H1 (cell line): ENCODE data around the gene SYNDIG1. TPM values are rescaled to one million over a fixed set of nuclear protein-coding genes. Genes with fewer than 3 reads are reported as not detected.

Experiments
- CTCF ChIA-PET: fragments of 300-600 bp; sonication (Branson Sonifier 250); formaldehyde crosslinking; loops from one replicate; lab custom pipeline; 2021; ENCODE audit not compliant: partially characterized antibody; lab: Charles Lee
- POLR2A ChIA-PET: fragments of 300-600 bp; sonication (Branson Sonifier 250); formaldehyde crosslinking; loops from one replicate; lab custom pipeline; 2021; ENCODE audit warnings: inconsistent platforms; ENCODE audit not compliant: partially characterized antibody; lab: Charles Lee
- DNase-seq, 2 experiments: peaks; one replicate each; pipeline versions ENCODE4 v3.0.0 to v3.0.0-alpha.2; 2010 to 2022; ENCODE audit warnings: low spot score in 2 of 2, low read depth in 1 of 2, mixed read lengths in 1 of 2
- FAIRE-seq: peaks from 2 replicates; lab custom pipeline; 2011; peaks lifted over from hg19 to GRCh38; lab: Jason Lieb, UNC
- H2AFZ ChIP-seq: 2 replicates; pipeline ENCODE4 v1.8.1; 2012; ENCODE audit warnings: low read length, inconsistent platforms
- H2AK5ac ChIP-seq: 2 replicates; pipeline ENCODE4 v1.6.1; 2013; ENCODE audit warnings: low read depth, low read length
- H2BK120ac ChIP-seq: replicated peaks from 2 replicates; pipeline ENCODE3; 2013; ENCODE audit warnings: low read depth, low read length, inconsistent platforms
- H2BK12ac ChIP-seq: 2 replicates; pipeline ENCODE4 v1.6.1; 2013; ENCODE audit warnings: low read depth, low read length
- H2BK15ac ChIP-seq: 2 replicates; pipeline ENCODE4 v1.6.1; 2013; ENCODE audit warnings: low read length
- H2BK20ac ChIP-seq: 2 replicates; pipeline ENCODE4 v1.6.1; 2013; ENCODE audit warnings: low read length
- H2BK5ac ChIP-seq: 2 replicates; pipeline ENCODE4 v1.6.1; 2013; ENCODE audit warnings: low read depth, low read length
- H3K14ac ChIP-seq: 2 replicates; pipeline ENCODE4 v1.6.1; 2013; ENCODE audit warnings: inconsistent platforms; ENCODE audit not compliant: insufficient read length
- H3K18ac ChIP-seq: 2 replicates; pipeline ENCODE4 v1.6.1; 2013; ENCODE audit warnings: low read length; ENCODE audit errors: extremely low read depth
- H3K23ac ChIP-seq: 2 replicates; pipeline ENCODE4 v1.6.1; 2013; ENCODE audit warnings: inconsistent platforms; ENCODE audit not compliant: insufficient read length
- H3K23me2 ChIP-seq: 2 replicates; pipeline ENCODE4 v1.6.1; 2013; ENCODE audit warnings: low read depth, low read length
- H3K27ac ChIP-seq: 2 replicates; pipeline ENCODE4 v1.6.1; 2011; ENCODE audit warnings: low read depth, low read length, inconsistent platforms
- H3K27me3 ChIP-seq, 4 experiments: replicated peaks in 1 of 4; 1 replicate in 1 of 4; 2 replicates in 3 of 4; pipeline versions ENCODE4 v1.6.1 to v1.8.1; 2011 to 2013; ENCODE audit warnings: low read length in 3 of 4, mild to moderate bottlenecking in 3 of 4, inconsistent platforms in 2 of 4, mixed read lengths in 2 of 4, moderate library complexity in 1 of 4; ENCODE audit not compliant: control insufficient read depth in 3 of 4, insufficient read depth in 3 of 4; ENCODE audit errors: extremely low read depth in 1 of 4
- H3K36me3 ChIP-seq, 4 experiments: 2 replicates each; pipeline versions ENCODE4 v1.6.1 to v1.8.1; 2011 to 2013; ENCODE audit warnings: mild to moderate bottlenecking in 4 of 4, low read length in 3 of 4, moderate library complexity in 2 of 4, control low read depth in 1 of 4, inconsistent platforms in 1 of 4; ENCODE audit not compliant: insufficient read depth in 4 of 4, control insufficient read depth in 2 of 4
- H3K4ac ChIP-seq: replicated peaks from 2 replicates; pipeline ENCODE3; 2013; ENCODE audit warnings: low read length, low read depth, mixed read lengths, inconsistent platforms; ENCODE audit not compliant: insufficient read length
- H3K4me1 ChIP-seq, 4 experiments: replicated peaks in 1 of 4; 1 replicate in 1 of 4; 2 replicates in 3 of 4; pipeline versions ENCODE4 v1.6.1 to v1.8.1; 2011 to 2013; ENCODE audit warnings: low read length in 3 of 4, inconsistent platforms in 2 of 4, mixed read lengths in 1 of 4; ENCODE audit not compliant: insufficient read depth in 4 of 4, control insufficient read depth in 3 of 4
- H3K4me2 ChIP-seq, 2 experiments: 2 replicates each; pipeline versions ENCODE4 v1.6.1 to v1.8.1; 2011 to 2013; ENCODE audit warnings: low read depth in 2 of 2, low read length in 2 of 2, control low read depth in 1 of 2, inconsistent platforms in 1 of 2, mild to moderate bottlenecking in 1 of 2; ENCODE audit not compliant: insufficient read depth in 1 of 2
- H3K4me3 ChIP-seq, 4 experiments: fragments of 200-600, 300-600 bp in 1 of 4; sonication (generic), shearing (Covaris generic), sonication (Bioruptor Twin) in 1 of 4; 2 replicates each; pipeline versions ENCODE4 v1.5.1 to v1.8.1; 2011 to 2016; ENCODE audit warnings: low read length in 4 of 4, low read depth in 3 of 4, control low read depth in 2 of 4, inconsistent platforms in 2 of 4, mild to moderate bottlenecking in 2 of 4, mixed read lengths in 1 of 4, moderate library complexity in 1 of 4; ENCODE audit not compliant: insufficient read depth in 2 of 4; ENCODE audit errors: extremely low read depth in 1 of 4
- H3K56ac ChIP-seq: replicated peaks from 2 replicates; pipeline ENCODE3; 2013; ENCODE audit warnings: low read depth, mild to moderate bottlenecking, mixed read lengths, low read length, inconsistent platforms; ENCODE audit not compliant: insufficient read length
- H3K79me1 ChIP-seq: 2 replicates; pipeline ENCODE4 v1.6.1; 2013; ENCODE audit warnings: low read depth, low read length, control low read depth
- H3K79me2 ChIP-seq, 2 experiments: 2 replicates each; pipeline versions ENCODE4 v1.6.1 to v1.8.1; 2012 to 2013; ENCODE audit warnings: low read length in 2 of 2, mild to moderate bottlenecking in 2 of 2, inconsistent platforms in 1 of 2; ENCODE audit not compliant: insufficient read depth in 2 of 2, control insufficient read depth in 1 of 2
- H3K9ac ChIP-seq, 4 experiments: replicated peaks in 1 of 4; 1 replicate in 1 of 4; 2 replicates in 3 of 4; pipeline versions ENCODE4 v1.6.1 to v1.8.1; 2011 to 2013; ENCODE audit warnings: low read depth in 3 of 4, low read length in 3 of 4, control low read depth in 2 of 4, mild to moderate bottlenecking in 2 of 4, moderate library complexity in 2 of 4, inconsistent platforms in 1 of 4; ENCODE audit errors: extremely low read depth in 1 of 4
- H3K9me3 ChIP-seq, 2 experiments: 2 replicates each; pipeline versions ENCODE4 v1.6.1 to v1.8.1; 2012 to 2013; ENCODE audit warnings: mild to moderate bottlenecking in 2 of 2, moderate library complexity in 2 of 2, control low read depth in 1 of 2, inconsistent platforms in 1 of 2, low read depth in 1 of 2, low read length in 1 of 2, mixed read lengths in 1 of 2; ENCODE audit not compliant: insufficient read depth in 2 of 2
- H4K20me1 ChIP-seq, 2 experiments: replicated peaks in 1 of 2; 2 replicates each; pipeline versions ENCODE3 to v1.8.1; 2011 to 2013; ENCODE audit warnings: inconsistent platforms in 2 of 2, low read length in 2 of 2, mild to moderate bottlenecking in 1 of 2; ENCODE audit not compliant: insufficient read depth in 2 of 2, control insufficient read depth in 1 of 2
- H4K5ac ChIP-seq: 2 replicates; pipeline ENCODE4 v1.6.1; 2013; ENCODE audit warnings: low read length, low read depth, mixed read lengths, inconsistent platforms; ENCODE audit not compliant: insufficient read length
- H4K8ac ChIP-seq: 2 replicates; pipeline ENCODE4 v1.8.0; 2013; ENCODE audit warnings: mild to moderate bottlenecking, moderate library complexity, low read length, inconsistent platforms; ENCODE audit not compliant: insufficient read depth; ENCODE audit errors: extremely low read depth
- H4K91ac ChIP-seq: replicated peaks from 2 replicates; pipeline ENCODE3; 2013; ENCODE audit warnings: low read length, mixed read lengths, inconsistent platforms; ENCODE audit not compliant: insufficient read length
- BCL11A ChIP-seq, 2 experiments: IDR thresholded peaks; one replicate each; pipeline ENCODE4 v1.6.1; 2011; ENCODE audit warnings: low read depth in 2 of 2, low read length in 2 of 2, mild to moderate bottlenecking in 2 of 2
- CREB1 ChIP-seq: IDR thresholded peaks from 2 replicates; pipeline ENCODE4 v1.6.1; 2012; ENCODE audit warnings: inconsistent platforms
- CTBP2 ChIP-seq: IDR thresholded peaks from 2 replicates; pipeline ENCODE4 v1.7.0; 2011; ENCODE audit warnings: borderline replicate concordance, mild to moderate bottlenecking, moderate library complexity, mixed read lengths, low read length; ENCODE audit not compliant: insufficient read depth, insufficient read length
- EGR1 ChIP-seq: IDR thresholded peaks from 2 replicates; pipeline ENCODE4 v1.6.1; 2011; ENCODE audit warnings: low read depth, low read length, borderline replicate concordance
- HDAC2 ChIP-seq, 2 experiments: fragments of 300-600 bp in 1 of 2; sonication (generic) in 1 of 2; IDR thresholded peaks; 2 replicates each; pipeline ENCODE4 v1.6.1; 2011 to 2012; ENCODE audit warnings: low read depth in 2 of 2, low read length in 2 of 2, mild to moderate bottlenecking in 2 of 2, moderate library complexity in 2 of 2, borderline replicate concordance in 1 of 2, inconsistent platforms in 1 of 2
- JUND ChIP-seq: IDR thresholded peaks from 2 replicates; pipeline ENCODE4 v1.6.1; 2011; ENCODE audit warnings: mild to moderate bottlenecking, improper control_type of control experiment, low read length
- PHF8 ChIP-seq: fragments of 200-600 bp; sonication (generic); conservative IDR thresholded peaks from 2 replicates; pipeline ENCODE4 v1.7.1; 2012; ENCODE audit warnings: low read depth, mild to moderate bottlenecking, inconsistent platforms, low read length, moderate library complexity
- POLR2A ChIP-seq, 2 experiments: IDR thresholded peaks; 1 replicate in 1 of 2; 2 replicates in 1 of 2; pipeline ENCODE4 v1.6.1; 2011; ENCODE audit warnings: low read depth in 2 of 2, low read length in 2 of 2, mild to moderate bottlenecking in 2 of 2; ENCODE audit errors: control extremely low read depth in 1 of 2
- RAD21 ChIP-seq, 2 experiments: IDR thresholded peaks in 1 of 2; conservative IDR thresholded peaks in 1 of 2; 2 replicates each; pipeline ENCODE4 v1.6.1; 2011; ENCODE audit warnings: low read depth in 2 of 2, low read length in 2 of 2, improper control_type of control experiment in 1 of 2, inconsistent platforms in 1 of 2, mild to moderate bottlenecking in 1 of 2, moderate library complexity in 1 of 2
- SIN3A ChIP-seq, 2 experiments: IDR thresholded peaks in 1 of 2; conservative IDR thresholded peaks in 1 of 2; 2 replicates each; pipeline ENCODE4 v1.6.1; 2011 to 2012; ENCODE audit warnings: low read length in 2 of 2, improper control_type of control experiment in 1 of 2, low read depth in 1 of 2, mild to moderate bottlenecking in 1 of 2
- SIX5 ChIP-seq: IDR thresholded peaks from 2 replicates; pipeline ENCODE4 v1.6.1; 2011; ENCODE audit warnings: mild to moderate bottlenecking, low read depth, low read length
- SP2 ChIP-seq: IDR thresholded peaks from 2 replicates; pipeline ENCODE4 v1.6.1; 2012; ENCODE audit warnings: mild to moderate bottlenecking, low read length, inconsistent platforms
- SRF ChIP-seq: IDR thresholded peaks from 2 replicates; pipeline ENCODE4 v1.6.1; 2011; ENCODE audit warnings: mild to moderate bottlenecking, low read depth, low read length, moderate library complexity
- TAF1 ChIP-seq: IDR thresholded peaks from 2 replicates; pipeline ENCODE4 v1.6.1; 2011; ENCODE audit warnings: mild to moderate bottlenecking, low read depth, low read length
- TBP ChIP-seq: IDR thresholded peaks from 2 replicates; pipeline ENCODE4 v1.6.1; 2011; ENCODE audit warnings: low read depth, low read length, improper control_type of control experiment
- WGBS, 2 experiments: shearing (Covaris generic) in 1 of 2; methylation state at CpG; one replicate each; pipeline versions ENCODE4 v1.1.6 to v1.1.7; 2013 to 2015; ENCODE audit warnings: low lambda C conversion rate in 2 of 2, mixed read lengths in 2 of 2, inconsistent platforms in 1 of 2, low coverage in 1 of 2, missing lambda C conversion rate in 1 of 2; ENCODE audit not compliant: insufficient replicate concordance in 2 of 2, insufficient coverage in 1 of 2, insufficient read length in 1 of 2; ENCODE audit errors: extremely low coverage in 1 of 2, missing lambda C conversion rate in 1 of 2; 5-methylcytosine and 5-hydroxymethylcytosine counted together
- polyA plus RNA-seq, 7 experiments: library from polyadenylated mRNA; depleted of rRNA in 3 of 7; stranded (reverse) in 5 of 7; unstranded in 2 of 7; fragments of >200 nt in 5 of 7; fragments of 200-250 nt in 2 of 7; gene quantifications; 1 replicate in 5 of 7; 2 replicates in 1 of 7; 4 replicates in 1 of 7; pipeline versions ENCODE4 v1.2.1 to v1.2.3, GENCODE V29; 2011 to 2013; ENCODE audit warnings: missing spikeins in 2 of 7, mixed read lengths in 2 of 7
- total RNA-seq: library from RNA; stranded (reverse); fragmentation: NEBNext Ultra II Directional; extraction: Animal tissue kit (Norgen Biotek cat#: 25700); gene quantifications from 2 replicates; pipeline ENCODE4 v1.2.1, GENCODE V29; 2021

SYNDIG1 gene
- total and polyA plus RNA-seq, 2 of the 8 experiments (the other 6 are each of a cell fraction or from before 2014, with no cell fraction given) = 6.5 to 7.8 TPM

- Histone ChIP-seq H3K56ac (no peak overlapping the region), H3K18ac (no peak overlapping the region), H2BK20ac (no peak overlapping the region), H4K20me1 (peaks cover 0 to 3% of the 10 kb centered on the region in 2 experiments), H3K27me3 (no peaks in the 10 kb centered on the region), H2BK120ac (no peak overlapping the region), H3K79me1 (no peaks in the 10 kb centered on the region), H4K8ac (no peak overlapping the region), H3K27ac (no peak overlapping the region), H3K36me3 (peaks cover 0 to 11% (median 4%) of the 10 kb centered on the region in 4 experiments; a peak in 4 of 8 replicates), H3K23me2 (no peaks in the 10 kb centered on the region), H3K79me2 (no peaks in the 10 kb centered on the region), H2AFZ (no peak overlapping the region), H3K23ac (no peak overlapping the region), H3K4me3 (no peak overlapping the region), H3K14ac (no peak overlapping the region), H3K4me1 (peaks cover 0 to 5% (median 2%) of the 10 kb centered on the region in 4 experiments; a peak in 2 of 7 replicates), H2AK5ac (no peak overlapping the region), H4K5ac (no peak overlapping the region), H4K91ac (no peak overlapping the region), H2BK15ac (no peak overlapping the region), H2BK12ac (no peak overlapping the region), H2BK5ac (no peak overlapping the region; the same call in 1 of the 2 replicates), H3K4ac (no peak overlapping the region), H3K9ac (no peak overlapping the region), H3K9me3 (0 out of 4 replicates have a peak, but pooled peaks cover 0 to 2% of the 10 kb centered on the region in 2 experiments), H3K4me2 (no peak overlapping the region)
- no peak for DNase-seq
- WGBS, 2 experiments = 95% methylated on average over 11 of the region's 11 CpGs; no CpG with 5 or more reads in 1 of the 2 experiments
- FAIRE-seq = no peak
- CTCF ChIA-PET = interaction anchor here (0.8 to 2.2 kb wide), 2 partner anchors 11 to 101 kb away, joined by 3 to 7 read pairs; no protein-coding TSS in a partner anchor
- POLR2A ChIA-PET = no interaction called here
- TF ChIP-seq EGR1 = no peak
- TF ChIP-seq TAF1 = no peak
- no peak for TF ChIP-seq SIX5
- no peak for TF ChIP-seq SIN3A (conservative IDR thresholded peaks at IDR 0.05 in 1 of 2, IDR thresholded peaks at IDR 0.05 in 1 of 2; ENCODE audit: low read depth in 1 of 2, low read length in 2 of 2)
- TF ChIP-seq CTBP2 = no peak
- no peak for TF ChIP-seq SRF
- TF ChIP-seq POLR2A (IDR thresholded peaks at IDR 0.05; ENCODE audit: control extremely low read depth in 1 of 2, low read depth in 2 of 2, low read length in 2 of 2) = no peak
- TF ChIP-seq HDAC2 (IDR thresholded peaks at IDR 0.05; ENCODE audit: borderline replicate concordance in 1 of 2, low read depth in 2 of 2, low read length in 2 of 2) = no peak
- no peak for TF ChIP-seq SP2
- no peak for TF ChIP-seq JUND
- TF ChIP-seq BCL11A (IDR thresholded peaks at IDR 0.05; ENCODE audit: low read depth in 2 of 2, low read length in 2 of 2) = no peak
- no peak for TF ChIP-seq RAD21 (IDR thresholded peaks at IDR 0.05 in 1 of 2, conservative IDR thresholded peaks at IDR 0.05 in 1 of 2; ENCODE audit: low read depth in 2 of 2, low read length in 2 of 2)
- no peak for TF ChIP-seq PHF8
- no peak for TF ChIP-seq TBP
- no peak for TF ChIP-seq CREB1
Observed at GRCh38 chr20:24545168-24545567, 75.7 kb downstream of the SYNDIG1 start.
